Measurements from ENCODE around the gene XIRP1. TPM values are rescaled to one million over a fixed set of nuclear protein-coding genes. Genes with fewer than 3 reads are reported as not detected.

Gene XIRP1
- total RNA-seq, 2 experiments from 2014 or later, result not detected

DNA sequence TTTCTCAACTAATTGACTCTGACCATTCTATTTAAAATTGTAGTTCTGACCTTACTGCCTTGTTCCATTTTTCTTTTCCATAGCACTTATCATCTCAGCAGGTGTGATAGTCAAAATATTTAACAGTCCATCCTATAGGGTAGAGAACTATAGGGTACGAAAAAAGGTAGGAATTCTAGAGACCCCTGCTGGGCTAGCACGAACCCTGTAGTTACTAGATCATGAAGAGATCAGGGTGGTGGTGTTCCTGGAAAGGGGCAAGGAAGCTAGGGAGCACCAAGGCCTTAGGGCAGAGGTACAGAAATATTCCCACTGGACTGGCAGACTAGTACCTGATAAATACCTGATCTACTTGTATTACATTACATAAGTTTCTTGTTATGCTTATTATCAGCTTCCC is 31.9 kb upstream of the XIRP1 start:
- BruUV-seq (replicated peaks), result no TSS peak

DNA sequence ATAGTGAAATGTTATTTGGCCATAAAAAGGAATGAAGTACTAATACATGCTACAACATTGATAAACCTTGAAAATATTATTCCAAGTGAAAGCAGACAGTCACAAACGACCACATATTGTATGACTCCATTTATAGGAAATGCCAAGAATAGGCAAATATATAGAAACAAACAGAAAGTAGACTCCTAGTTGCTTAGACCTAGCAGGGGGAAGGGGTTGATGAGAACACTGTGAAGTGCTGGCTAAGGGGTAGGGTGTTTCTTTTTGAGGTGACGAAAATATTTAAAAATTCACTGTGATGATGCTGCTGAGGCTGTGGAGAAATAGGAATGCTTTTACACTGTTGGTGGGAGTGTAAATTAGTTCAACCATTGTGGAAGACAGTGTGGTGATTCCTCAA is 30.5 kb upstream of the XIRP1 start:
- H3K9me2 ChIP-seq (ENCODE audit: insufficient read depth, low read length), result no peaks in the 10 kb centered on the region
- H2AFZ ChIP-seq (ENCODE audit: low read length), result no peak overlapping the region
- CTCF ChIA-PET (ENCODE audit: unreplicated experiment), result no interaction called here
- intact Hi-C loops (cut with micrococcal nuclease; ENCODE audit: unreplicated experiment), result no loop called here
- POLR2A ChIA-PET, result interaction anchor here (1.2 kb wide), 1 partner anchor 8 kb away, joined by 3 read pairs; no protein-coding TSS in a partner anchor
- no peaks in the 10 kb centered on the region for H3K9me3 ChIP-seq (ENCODE audit: low read length)
- peaks cover 8% of the 10 kb centered on the region for H3K4me1 ChIP-seq (ENCODE audit: insufficient read depth, low read length, poor library complexity, severe bottlenecking)
- BruUV-seq (replicated peaks), result no TSS peak
- H3K4me3 ChIP-seq (ENCODE audit: low read depth, low read length, poor library complexity, severe bottlenecking), result no peak overlapping the region
- no peak for DNase-seq (ENCODE audit: low spot score)
- TF ChIP-seq, protein P1, sequence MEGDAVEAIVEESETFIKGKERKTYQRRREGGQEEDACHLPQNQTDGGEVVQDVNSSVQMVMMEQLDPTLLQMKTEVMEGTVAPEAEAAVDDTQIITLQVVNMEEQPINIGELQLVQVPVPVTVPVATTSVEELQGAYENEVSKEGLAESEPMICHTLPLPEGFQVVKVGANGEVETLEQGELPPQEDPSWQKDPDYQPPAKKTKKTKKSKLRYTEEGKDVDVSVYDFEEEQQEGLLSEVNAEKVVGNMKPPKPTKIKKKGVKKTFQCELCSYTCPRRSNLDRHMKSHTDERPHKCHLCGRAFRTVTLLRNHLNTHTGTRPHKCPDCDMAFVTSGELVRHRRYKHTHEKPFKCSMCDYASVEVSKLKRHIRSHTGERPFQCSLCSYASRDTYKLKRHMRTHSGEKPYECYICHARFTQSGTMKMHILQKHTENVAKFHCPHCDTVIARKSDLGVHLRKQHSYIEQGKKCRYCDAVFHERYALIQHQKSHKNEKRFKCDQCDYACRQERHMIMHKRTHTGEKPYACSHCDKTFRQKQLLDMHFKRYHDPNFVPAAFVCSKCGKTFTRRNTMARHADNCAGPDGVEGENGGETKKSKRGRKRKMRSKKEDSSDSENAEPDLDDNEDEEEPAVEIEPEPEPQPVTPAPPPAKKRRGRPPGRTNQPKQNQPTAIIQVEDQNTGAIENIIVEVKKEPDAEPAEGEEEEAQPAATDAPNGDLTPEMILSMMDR (conservative IDR thresholded peaks at IDR 0.05; ENCODE audit: low read length), result no peak
- no peak for TF ChIP-seq EZH2phosphoT487 (IDR thresholded peaks at IDR 0.05; ENCODE audit: borderline replicate concordance, low read depth, low read length)
- no peaks in the 10 kb centered on the region for H4K20me1 ChIP-seq (ENCODE audit: insufficient read depth, low read length)
- H3K79me2 ChIP-seq (ENCODE audit: insufficient read depth, low read depth, low read length), result no peaks in the 10 kb centered on the region
- H3K36me3 ChIP-seq (ENCODE audit: insufficient read depth, low read length), result no peaks in the 10 kb centered on the region
- H3K4me2 ChIP-seq (ENCODE audit: low read length), result no peak overlapping the region
- H3K27ac ChIP-seq (ENCODE audit: low read depth, low read length, poor library complexity, severe bottlenecking), result no peak overlapping the region

More for the DNA sequence above, 31.9 kb upstream of the XIRP1 start:
- intact Hi-C loops (cut with micrococcal nuclease; ENCODE audit: unreplicated experiment), result no loop called here
- POLR2A ChIA-PET, result interaction anchor here (0.8 to 1.7 kb wide), 3 partner anchors 8 to 64 kb away, joined by 3 to 5 read pairs (median 3); no protein-coding TSS in a partner anchor
- Histone ChIP-seq H3K27ac (ENCODE audit: low read depth, low read length, poor library complexity, severe bottlenecking) (no peak overlapping the region), H3K9me2 (ENCODE audit: insufficient read depth, low read length) (no peaks in the 10 kb centered on the region), H3K4me1 (ENCODE audit: insufficient read depth, low read length, poor library complexity, severe bottlenecking) (peaks cover 8% of the 10 kb centered on the region), H3K4me3 (ENCODE audit: low read depth, low read length, poor library complexity, severe bottlenecking) (no peak overlapping the region), H3K36me3 (ENCODE audit: insufficient read depth, low read length) (no peaks in the 10 kb centered on the region), H3K4me2 (ENCODE audit: low read length) (no peak overlapping the region), H3K9me3 (ENCODE audit: low read length) (no peaks in the 10 kb centered on the region), H4K20me1 (ENCODE audit: insufficient read depth, low read length) (no peaks in the 10 kb centered on the region), H2AFZ (ENCODE audit: low read length) (no peak overlapping the region), H3K79me2 (ENCODE audit: insufficient read depth, low read depth, low read length) (no peaks in the 10 kb centered on the region)
- no peak for DNase-seq (ENCODE audit: low spot score)
- CTCF ChIA-PET (ENCODE audit: unreplicated experiment), result no interaction called here
- TF ChIP-seq, protein P1 (conservative IDR thresholded peaks at IDR 0.05; ENCODE audit: low read length), result no peak
- no peak for TF ChIP-seq EZH2phosphoT487 (IDR thresholded peaks at IDR 0.05; ENCODE audit: borderline replicate concordance, low read depth, low read length)

DNA sequence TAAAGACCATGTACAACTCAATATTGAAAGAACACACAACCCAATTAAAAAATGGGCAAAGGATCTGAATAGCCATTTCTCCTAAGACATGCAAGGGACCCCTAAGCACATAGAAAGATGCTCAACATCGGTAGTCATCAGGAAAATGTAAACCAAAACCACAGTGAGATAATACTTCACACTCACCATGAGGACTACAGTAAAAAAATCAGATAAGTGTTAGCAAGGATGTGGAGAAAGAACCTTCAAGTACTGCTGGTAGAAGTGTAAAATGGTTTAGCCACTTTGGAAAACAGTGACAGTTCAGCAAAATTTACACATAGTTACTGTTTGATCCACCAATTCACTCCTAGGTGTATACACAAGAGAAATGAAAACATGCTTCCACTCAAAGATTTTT is 30.1 kb upstream of the XIRP1 start:
- Histone ChIP-seq H3K36me3 (ENCODE audit: insufficient read depth, low read length) (no peaks in the 10 kb centered on the region), H3K27ac (ENCODE audit: low read depth, low read length, poor library complexity, severe bottlenecking) (no peak overlapping the region), H3K9me2 (ENCODE audit: insufficient read depth, low read length) (no peaks in the 10 kb centered on the region), H4K20me1 (ENCODE audit: insufficient read depth, low read length) (no peaks in the 10 kb centered on the region), H3K4me1 (ENCODE audit: insufficient read depth, low read length, poor library complexity, severe bottlenecking) (peaks cover 8% of the 10 kb centered on the region), H3K4me3 (ENCODE audit: low read depth, low read length, poor library complexity, severe bottlenecking) (no peak overlapping the region), H2AFZ (ENCODE audit: low read length) (no peak overlapping the region), H3K79me2 (ENCODE audit: insufficient read depth, low read depth, low read length) (no peaks in the 10 kb centered on the region), H3K9me3 (ENCODE audit: low read length) (no peaks in the 10 kb centered on the region), H3K4me2 (ENCODE audit: low read length) (no peak overlapping the region)
- CTCF ChIA-PET (ENCODE audit: unreplicated experiment), result no interaction called here
- no peak for TF ChIP-seq EZH2phosphoT487 (IDR thresholded peaks at IDR 0.05; ENCODE audit: borderline replicate concordance, low read depth, low read length)
- TF ChIP-seq, protein P1 (conservative IDR thresholded peaks at IDR 0.05; ENCODE audit: low read length), result no peak
- no TSS peak for BruUV-seq (replicated peaks)
- no peak for DNase-seq (ENCODE audit: low spot score)
- POLR2A ChIA-PET, result no interaction called here
- intact Hi-C loops (cut with micrococcal nuclease; ENCODE audit: unreplicated experiment), result no loop called here
